Measurements from ENCODE around the gene MTUS2.

Gene MTUS2

DNA sequence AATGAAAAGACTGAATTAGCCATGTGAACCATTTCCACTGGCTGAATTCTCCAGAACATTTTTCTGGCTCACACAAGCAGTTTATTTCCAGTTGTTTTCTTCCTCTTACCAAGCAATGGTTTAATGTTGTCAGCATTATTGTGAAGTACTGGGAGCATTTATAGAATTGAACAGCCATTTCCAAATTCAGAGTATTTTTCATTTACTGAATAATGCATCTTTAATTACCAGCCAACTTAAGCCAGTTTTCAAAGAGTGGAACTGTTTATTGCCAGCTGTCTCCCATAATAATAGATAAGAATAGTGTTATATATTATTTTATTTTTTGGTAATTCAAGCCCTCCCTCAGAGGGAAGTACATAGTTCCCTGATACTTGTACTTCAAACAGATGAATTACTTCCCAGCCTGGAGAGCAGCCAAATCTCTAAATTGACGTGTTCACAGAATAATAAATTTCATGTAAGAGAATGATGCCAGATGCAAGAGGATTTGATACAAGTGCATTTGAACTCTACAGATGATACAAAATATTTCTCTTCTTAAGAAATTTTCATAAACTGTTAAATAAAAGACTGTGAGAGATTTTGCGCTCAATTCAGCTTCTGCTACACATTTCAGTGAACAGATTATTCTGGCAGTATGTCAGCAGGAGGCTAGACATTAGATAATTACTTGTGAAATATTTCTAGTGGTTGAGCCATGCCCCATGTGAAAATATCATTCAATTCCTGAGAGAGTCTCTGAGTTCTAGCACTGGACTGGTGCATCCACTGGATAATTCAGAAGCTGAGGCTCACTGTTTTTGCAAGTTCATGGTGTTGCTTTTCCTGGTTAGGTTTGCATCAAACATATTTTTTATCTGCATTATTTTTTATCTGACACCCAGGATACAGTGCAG lies 459.5 kb downstream of the MTUS2 start:
- TF ChIP-seq EZH2phosphoT487 (IDR thresholded peaks at IDR 0.05; ENCODE audit: borderline replicate concordance, low read length) (no peak), CTCF (IDR thresholded peaks at IDR 0.05; ENCODE audit: low read depth, low read length, poor library complexity, severe bottlenecking) (no peak)
- H3K36me3 ChIP-seq (ENCODE audit: control insufficient read depth, low read length): no peaks in the 10 kb centered on the region
- no peaks in the 10 kb centered on the region for H3F3A ChIP-seq (ENCODE audit: control insufficient read depth, insufficient read depth)
- no peaks in the 10 kb centered on the region for H3K9me2 ChIP-seq (replicated peaks; ENCODE audit: control insufficient read depth, low read length)
- 0 out of 2 replicates have a peak, but pooled peaks cover 3% of the 10 kb centered on the region for H3K27me3 ChIP-seq (ENCODE audit: control insufficient read depth, low read length)
- no peaks in the 10 kb centered on the region for H4K20me1 ChIP-seq (ENCODE audit: control insufficient read depth, insufficient read depth, low read depth, low read length)
- H3K9me3 ChIP-seq (ENCODE audit: control insufficient read depth, insufficient read depth, low read length): no peaks in the 10 kb centered on the region
- H3K27ac ChIP-seq (ENCODE audit: low read depth, low read length): no peak overlapping the region
- H3K4me3 ChIP-seq (ENCODE audit: low read length): no peak overlapping the region
- no peak overlapping the region for H3K4me2 ChIP-seq (ENCODE audit: low read length)
- no peaks in the 10 kb centered on the region for H3K79me2 ChIP-seq (ENCODE audit: control insufficient read depth, low read length)
- H3K4me1 ChIP-seq (ENCODE audit: control insufficient read depth, low read length): no peaks in the 10 kb centered on the region

- TF ChIP-seq CTCF (IDR thresholded peaks at IDR 0.05; ENCODE audit: low read depth, low read length, poor library complexity, severe bottlenecking) (no peak), EZH2phosphoT487 (IDR thresholded peaks at IDR 0.05; ENCODE audit: borderline replicate concordance, low read length) (no peak)
- Histone ChIP-seq H3K9me3 (ENCODE audit: control insufficient read depth, insufficient read depth, low read length) (no peaks in the 10 kb centered on the region), H3K9me2 (replicated peaks; ENCODE audit: control insufficient read depth, low read length) (no peaks in the 10 kb centered on the region), H4K20me1 (ENCODE audit: control insufficient read depth, insufficient read depth, low read depth, low read length) (no peaks in the 10 kb centered on the region), H3K36me3 (ENCODE audit: control insufficient read depth, low read length) (no peaks in the 10 kb centered on the region), H3K4me3 (ENCODE audit: low read length) (no peak overlapping the region), H3K27me3 (ENCODE audit: control insufficient read depth, low read length) (0 out of 2 replicates have a peak, but pooled peaks cover 3% of the 10 kb centered on the region), H3K4me1 (ENCODE audit: control insufficient read depth, low read length) (no peaks in the 10 kb centered on the region), H3K27ac (ENCODE audit: low read depth, low read length) (no peak overlapping the region), H3F3A (ENCODE audit: control insufficient read depth, insufficient read depth) (no peaks in the 10 kb centered on the region), H3K79me2 (ENCODE audit: control insufficient read depth, low read length) (no peaks in the 10 kb centered on the region), H3K4me2 (ENCODE audit: low read length) (no peak overlapping the region)
These were observed 461.9 kb downstream of the MTUS2 start for GRCh38 chr13:29281932-29282495.

GRCh38 chr13:29284726-29285125 lies 464.6 kb downstream of the MTUS2 start:
- Histone ChIP-seq H3K4me2 (ENCODE audit: low read length) (no peak overlapping the region), H3K27me3 (ENCODE audit: control insufficient read depth, low read length) (no peaks in the 10 kb centered on the region), H3K27ac (ENCODE audit: low read depth, low read length) (no peak overlapping the region), H3K4me3 (ENCODE audit: low read length) (no peak overlapping the region), H3K79me2 (ENCODE audit: control insufficient read depth, low read length) (no peaks in the 10 kb centered on the region), H3K36me3 (ENCODE audit: control insufficient read depth, low read length) (no peaks in the 10 kb centered on the region), H4K20me1 (ENCODE audit: control insufficient read depth, insufficient read depth, low read depth, low read length) (no peaks in the 10 kb centered on the region), H3K9me2 (replicated peaks; ENCODE audit: control insufficient read depth, low read length) (no peaks in the 10 kb centered on the region), H3F3A (ENCODE audit: control insufficient read depth, insufficient read depth) (no peaks in the 10 kb centered on the region), H3K9me3 (ENCODE audit: control insufficient read depth, insufficient read depth, low read length) (no peaks in the 10 kb centered on the region), H3K4me1 (ENCODE audit: control insufficient read depth, low read length) (no peaks in the 10 kb centered on the region)
- TF ChIP-seq EZH2phosphoT487 (IDR thresholded peaks at IDR 0.05; ENCODE audit: borderline replicate concordance, low read length) (no peak), CTCF (IDR thresholded peaks at IDR 0.05; ENCODE audit: low read depth, low read length, poor library complexity, severe bottlenecking) (no peak)

Measured in DOHH2 (cell line).